HepG2 (cell line): ENCODE data around the gene INSIG2. TPM values are rescaled to one million over a fixed set of nuclear protein-coding genes. Genes with fewer than 3 reads are reported as not detected.

Experiments used
- ATRX ChIP-seq: sonication (generic); formaldehyde crosslinking; IDR thresholded peaks from 2 replicates; pipeline ENCODE4 v1.4.0; 2020; ENCODE audit warnings: missing genetic modification reagents, borderline replicate concordance
- BCL3 ChIP-seq: sonication (generic); formaldehyde crosslinking; IDR thresholded peaks from 2 replicates; pipeline ENCODE4 v1.5.1; 2020; ENCODE audit warnings: mild to moderate bottlenecking, missing genetic modification reagents, moderate library complexity
- IKZF4 ChIP-seq: sonication (generic); formaldehyde crosslinking; IDR thresholded peaks from 2 replicates; pipeline ENCODE4 v1.5.1; 2020; ENCODE audit warnings: borderline replicate concordance, mild to moderate bottlenecking, low read depth, missing genetic modification reagents; ENCODE audit errors: not compliant biosample characterization
- IRX3 ChIP-seq: sonication (generic); formaldehyde crosslinking; IDR thresholded peaks from 2 replicates; pipeline ENCODE4 v1.8.1; 2023; ENCODE audit warnings: mild to moderate bottlenecking, low read depth, missing genetic modification reagents, borderline replicate concordance
- ISL2 ChIP-seq: sonication (generic); formaldehyde crosslinking; IDR thresholded peaks from 2 replicates; pipeline ENCODE4 v1.5.0; 2020; ENCODE audit warnings: missing genetic modification reagents
- JDP2 ChIP-seq: sonication (generic); formaldehyde crosslinking; IDR thresholded peaks from 2 replicates; pipeline ENCODE4 v1.8.1; 2022; ENCODE audit warnings: missing genetic modification reagents, borderline replicate concordance
- KMT2B ChIP-seq: IDR thresholded peaks from 2 replicates; pipeline ENCODE4 v1.6.1; 2016; ENCODE audit warnings: missing genetic modification reagents, missing compliant biosample characterization
- SP1 ChIP-seq, 2 experiments: fragments of 450-650 bp in 1 of 2; sonication (generic) in 1 of 2; formaldehyde crosslinking in 1 of 2; IDR thresholded peaks; 2 replicates each; pipeline versions ENCODE4 v1.4.0 to v1.6.1; 2016 to 2020; ENCODE audit warnings: missing genetic modification reagents in 1 of 2
- TCF7L2 ChIP-seq: IDR thresholded peaks from 2 replicates; pipeline ENCODE4 v1.6.1; 2011; ENCODE audit warnings: mild to moderate bottlenecking, low read depth, low read length, moderate library complexity
- ZBTB10 ChIP-seq: sonication (generic); formaldehyde crosslinking; IDR thresholded peaks from 2 replicates; pipeline ENCODE4 v1.4.0; 2020; ENCODE audit warnings: missing genetic modification reagents, borderline replicate concordance
- ZFYVE20 ChIP-seq: sonication (generic); formaldehyde crosslinking; IDR thresholded peaks from 2 replicates; pipeline ENCODE4 v1.8.0; 2023; ENCODE audit warnings: low read depth, mild to moderate bottlenecking, moderate library complexity, missing genetic modification reagents, borderline replicate concordance
- ZNF101 ChIP-seq: sonication (generic); formaldehyde crosslinking; IDR thresholded peaks from 2 replicates; pipeline ENCODE4 v1.4.0; 2020; ENCODE audit warnings: mild to moderate bottlenecking, low read depth, missing genetic modification reagents, borderline replicate concordance
- ZNF121 ChIP-seq: sonication (generic); formaldehyde crosslinking; IDR thresholded peaks from 2 replicates; pipeline ENCODE4 v1.5.0; 2020; ENCODE audit warnings: mild to moderate bottlenecking, missing genetic modification reagents
- ZNF678 ChIP-seq: sonication (generic); formaldehyde crosslinking; IDR thresholded peaks from 2 replicates; pipeline ENCODE4 v1.4.0; 2020; ENCODE audit warnings: mild to moderate bottlenecking, missing genetic modification reagents
- ZNF761 ChIP-seq: sonication (generic); formaldehyde crosslinking; conservative IDR thresholded peaks from 2 replicates; pipeline ENCODE4 v1.4.0; 2020; ENCODE audit warnings: mild to moderate bottlenecking, missing genetic modification reagents
- ZSCAN30 ChIP-seq: sonication (generic); formaldehyde crosslinking; IDR thresholded peaks from 2 replicates; pipeline ENCODE4 v1.5.0; 2020; ENCODE audit warnings: mild to moderate bottlenecking, missing genetic modification reagents
- polyA plus RNA-seq, 8 experiments: library from polyadenylated mRNA; depleted of rRNA in 3 of 8; stranded (reverse) in 7 of 8; unstranded in 1 of 8; fragments of >200 nt; fragmentation: Illumina TruSeq in 4 of 8; extraction: Trizol in 4 of 8; gene quantifications; 2 replicates each; pipeline versions ENCODE4 v1.2.1 to v1.2.3, GENCODE V29; 2011 to 2016; ENCODE audit warnings: low read depth in 4 of 8, missing spikeins in 1 of 8, mixed read lengths in 1 of 8; ENCODE audit not compliant: insufficient read depth in 1 of 8
- total RNA-seq, 5 experiments: library from RNA; depleted of rRNA; stranded (reverse); fragments of >200 nt; fragmentation: Illumina TruSeq; extraction: Trizol; gene quantifications; 2 replicates each; pipeline ENCODE4 v1.2.3, GENCODE V29; 2016; ENCODE audit warnings: low read depth in 1 of 5
- TF ChIP-seq, protein P1 (sequence below): sonication (generic); formaldehyde crosslinking; IDR thresholded peaks from 2 replicates; pipeline ENCODE4 v1.5.0; 2020; ENCODE audit warnings: missing genetic modification reagents
- TF ChIP-seq, protein P2 (sequence below): sonication (generic); formaldehyde crosslinking; IDR thresholded peaks from 2 replicates; pipeline ENCODE4 v1.8.1; 2022; ENCODE audit warnings: mild to moderate bottlenecking, missing genetic modification reagents
- TF ChIP-seq, protein P3 (sequence below): sonication (generic); formaldehyde crosslinking; IDR thresholded peaks from 2 replicates; pipeline ENCODE4 v1.5.1; 2020; ENCODE audit warnings: missing genetic modification reagents, mild to moderate bottlenecking, borderline replicate concordance
- TF ChIP-seq, protein P4 (sequence below): sonication (generic); formaldehyde crosslinking; IDR thresholded peaks from 2 replicates; pipeline ENCODE4 v1.4.0; 2020; ENCODE audit warnings: mild to moderate bottlenecking, missing genetic modification reagents

INSIG2 gene
- total and polyA plus RNA-seq, 2 of the 13 experiments (the other 11 are each of a cell fraction or from before 2014, with no cell fraction given), result 73.5 to 481 TPM

DNA sequence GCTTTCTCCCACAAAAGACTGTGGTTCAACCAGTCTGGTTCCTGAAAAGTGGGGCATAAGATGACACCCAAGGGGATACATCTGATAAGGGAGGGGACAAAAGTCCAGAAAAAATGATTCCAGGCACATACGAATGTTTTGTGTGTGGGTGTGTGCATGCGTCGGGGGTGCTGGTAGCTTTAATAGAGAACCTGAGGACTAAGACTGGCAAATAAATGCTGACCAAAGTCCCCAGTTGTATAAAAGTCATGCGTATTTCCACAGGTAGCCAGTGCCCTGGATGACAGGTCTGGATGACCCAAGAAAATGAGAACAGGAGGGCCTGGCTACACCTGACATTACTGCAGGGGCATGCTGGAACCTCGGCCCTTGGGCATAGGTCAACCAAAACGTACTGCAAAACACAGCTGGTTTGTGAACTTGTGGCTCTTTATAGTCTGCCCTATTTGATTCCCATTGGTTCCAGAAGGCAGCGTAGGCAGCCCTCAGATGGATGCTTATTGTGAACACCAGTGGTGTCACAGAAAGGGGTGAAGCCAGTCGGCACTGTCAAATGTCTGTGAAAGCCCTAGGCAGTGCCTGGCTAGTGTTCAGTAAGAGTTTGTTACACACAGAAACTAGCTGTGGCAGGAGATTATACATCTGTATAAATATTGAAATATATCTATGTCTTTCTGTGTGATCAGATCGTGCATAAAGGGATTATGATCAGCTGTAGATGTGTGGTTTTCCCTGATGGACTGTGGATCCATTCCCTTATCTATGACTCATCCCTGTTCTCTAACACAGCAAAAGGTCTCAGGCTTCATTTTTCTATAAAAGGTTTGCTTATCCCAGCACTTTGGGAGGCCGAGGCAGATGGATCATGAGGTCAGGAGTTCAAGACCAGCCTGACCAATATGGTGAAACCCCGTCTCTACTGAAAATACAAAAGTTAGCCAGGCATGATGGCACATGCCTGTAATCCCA is 58.3 kb downstream of the INSIG2 start (continued):
- TF ChIP-seq BCL3 (CRISPR knock-in tag) (no peak), ZNF101 (CRISPR knock-in tag) (no peak), IRX3 (CRISPR knock-in tag) (no peak), KMT2B (CRISPR knock-in tag) (no peak), ZNF761 (no peak), ZBTB10 (CRISPR knock-in tag) (no peak), ATRX (CRISPR knock-in tag) (no peak), JDP2 (no peak), ZSCAN30 (CRISPR knock-in tag) (no peak), ZNF121 (no peak), SP1 (IDR thresholded peaks at IDR 0.05) (no peak), SP1 (CRISPR knock-in tag; IDR thresholded peaks at IDR 0.05) (no peak), ISL2 (no peak), ZFYVE20 (no peak), TCF7L2 (no peak), ZNF678 (CRISPR knock-in tag) (no peak), IKZF4 (CRISPR knock-in tag) (no peak)
- TF ChIP-seq, protein P1, sequence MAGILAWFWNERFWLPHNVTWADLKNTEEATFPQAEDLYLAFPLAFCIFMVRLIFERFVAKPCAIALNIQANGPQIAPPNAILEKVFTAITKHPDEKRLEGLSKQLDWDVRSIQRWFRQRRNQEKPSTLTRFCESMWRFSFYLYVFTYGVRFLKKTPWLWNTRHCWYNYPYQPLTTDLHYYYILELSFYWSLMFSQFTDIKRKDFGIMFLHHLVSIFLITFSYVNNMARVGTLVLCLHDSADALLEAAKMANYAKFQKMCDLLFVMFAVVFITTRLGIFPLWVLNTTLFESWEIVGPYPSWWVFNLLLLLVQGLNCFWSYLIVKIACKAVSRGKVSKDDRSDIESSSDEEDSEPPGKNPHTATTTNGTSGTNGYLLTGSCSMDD, result no peak
- TF ChIP-seq, protein P2, sequence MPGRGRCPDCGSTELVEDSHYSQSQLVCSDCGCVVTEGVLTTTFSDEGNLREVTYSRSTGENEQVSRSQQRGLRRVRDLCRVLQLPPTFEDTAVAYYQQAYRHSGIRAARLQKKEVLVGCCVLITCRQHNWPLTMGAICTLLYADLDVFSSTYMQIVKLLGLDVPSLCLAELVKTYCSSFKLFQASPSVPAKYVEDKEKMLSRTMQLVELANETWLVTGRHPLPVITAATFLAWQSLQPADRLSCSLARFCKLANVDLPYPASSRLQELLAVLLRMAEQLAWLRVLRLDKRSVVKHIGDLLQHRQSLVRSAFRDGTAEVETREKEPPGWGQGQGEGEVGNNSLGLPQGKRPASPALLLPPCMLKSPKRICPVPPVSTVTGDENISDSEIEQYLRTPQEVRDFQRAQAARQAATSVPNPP (CRISPR knock-in tag), result no peak
- TF ChIP-seq, protein P3, sequence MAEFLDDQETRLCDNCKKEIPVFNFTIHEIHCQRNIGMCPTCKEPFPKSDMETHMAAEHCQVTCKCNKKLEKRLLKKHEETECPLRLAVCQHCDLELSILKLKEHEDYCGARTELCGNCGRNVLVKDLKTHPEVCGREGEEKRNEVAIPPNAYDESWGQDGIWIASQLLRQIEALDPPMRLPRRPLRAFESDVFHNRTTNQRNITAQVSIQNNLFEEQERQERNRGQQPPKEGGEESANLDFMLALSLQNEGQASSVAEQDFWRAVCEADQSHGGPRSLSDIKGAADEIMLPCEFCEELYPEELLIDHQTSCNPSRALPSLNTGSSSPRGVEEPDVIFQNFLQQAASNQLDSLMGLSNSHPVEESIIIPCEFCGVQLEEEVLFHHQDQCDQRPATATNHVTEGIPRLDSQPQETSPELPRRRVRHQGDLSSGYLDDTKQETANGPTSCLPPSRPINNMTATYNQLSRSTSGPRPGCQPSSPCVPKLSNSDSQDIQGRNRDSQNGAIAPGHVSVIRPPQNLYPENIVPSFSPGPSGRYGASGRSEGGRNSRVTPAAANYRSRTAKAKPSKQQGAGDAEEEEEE (CRISPR knock-in tag), result no peak
- TF ChIP-seq, protein P4, sequence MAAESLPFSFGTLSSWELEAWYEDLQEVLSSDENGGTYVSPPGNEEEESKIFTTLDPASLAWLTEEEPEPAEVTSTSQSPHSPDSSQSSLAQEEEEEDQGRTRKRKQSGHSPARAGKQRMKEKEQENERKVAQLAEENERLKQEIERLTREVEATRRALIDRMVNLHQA, result no peak
